ENCODE data around the gene SAP30L. TPM values are rescaled to one million over a fixed set of nuclear protein-coding genes. Genes with fewer than 3 reads are reported as not detected.

Gene SAP30L
- polyA plus RNA-seq, 4 donors: 45.0 to 52.2 (median 49.1) TPM

- DNase-seq (ENCODE audit: low read depth in 4 of 4, low spot score in 2 of 4): no peak
These were observed 27.4 kb upstream of the SAP30L start for GRCh38 chr5:154418344-154418820.

GRCh38 chr5:154419236-154419635, 26.6 kb upstream of the SAP30L start:
- DNase-seq (ENCODE audit: low read depth in 4 of 4, low spot score in 2 of 4): no peak

- no peak for DNase-seq (ENCODE audit: low read depth in 4 of 4, low spot score in 2 of 4)
These were observed 23.9 kb upstream of the SAP30L start for GRCh38 chr5:154421868-154422267.

GRCh38 chr5:154422298-154422697, 23.5 kb upstream of the SAP30L start:
- DNase-seq (ENCODE audit: low read depth in 4 of 4, low spot score in 2 of 4): no peak

GRCh38 chr5:154428208-154428607, 17.6 kb upstream of the SAP30L start:
- no peak for DNase-seq (ENCODE audit: low read depth in 4 of 4, low spot score in 2 of 4)

GRCh38 chr5:154429341-154429740, 16.5 kb upstream of the SAP30L start:
- DNase-seq (ENCODE audit: low read depth in 4 of 4, low spot score in 2 of 4): no peak

- DNase-seq (ENCODE audit: low read depth in 4 of 4, low spot score in 2 of 4): no peak
These were observed 15.3 kb upstream of the SAP30L start for GRCh38 chr5:154430466-154430865.

GRCh38 chr5:154430961-154431630, 14.7 kb upstream of the SAP30L start:
- DNase-seq (ENCODE audit: low read depth in 4 of 4, low spot score in 2 of 4): no peak

- DNase-seq (ENCODE audit: low read depth in 4 of 4, low spot score in 2 of 4): no peak
These were observed 10.6 kb upstream of the SAP30L start for GRCh38 chr5:154435226-154435625.

- DNase-seq (ENCODE audit: low read depth in 4 of 4, low spot score in 2 of 4): no peak
These were observed 8.4 kb upstream of the SAP30L start for GRCh38 chr5:154437281-154437965.

GRCh38 chr5:154440540-154440939, 5.3 kb upstream of the SAP30L start:
- DNase-seq (ENCODE audit: low read depth in 4 of 4, low spot score in 2 of 4): no peak

- no peak for DNase-seq (ENCODE audit: low read depth in 4 of 4, low spot score in 2 of 4)
These were observed 3.0 kb upstream of the SAP30L start for GRCh38 chr5:154442801-154443200.

- no peak for DNase-seq (ENCODE audit: low read depth in 4 of 4, low spot score in 2 of 4)
These were observed 1.0 kb upstream of the SAP30L start for GRCh38 chr5:154444556-154445421.

- peak in 1 of 4 donors; percentile 65 for DNase-seq (ENCODE audit: low read depth in 4 of 4, low spot score in 2 of 4)
These were observed 645 bp downstream of the SAP30L start for GRCh38 chr5:154446195-154447088.

- DNase-seq (ENCODE audit: low read depth in 4 of 4, low spot score in 2 of 4): no peak
These were observed 1.4 kb downstream of the SAP30L start for GRCh38 chr5:154447089-154447725.

- DNase-seq (ENCODE audit: low read depth in 4 of 4, low spot score in 2 of 4): no peak
These were observed 4.0 kb downstream of the SAP30L start for GRCh38 chr5:154449786-154450185.

GRCh38 chr5:154451957-154452356, 6.2 kb downstream of the SAP30L start:
- DNase-seq (ENCODE audit: low read depth in 4 of 4, low spot score in 2 of 4): no peak

- DNase-seq (ENCODE audit: low read depth in 4 of 4, low spot score in 2 of 4): no peak
These were observed 9.8 kb downstream of the SAP30L start for GRCh38 chr5:154455585-154455984.

GRCh38 chr5:154456540-154456939, 10.7 kb downstream of the SAP30L start:
- DNase-seq (ENCODE audit: low read depth in 4 of 4, low spot score in 2 of 4): no peak

- no peak for DNase-seq (ENCODE audit: low read depth in 4 of 4, low spot score in 2 of 4)
These were observed 13.2 kb downstream of the SAP30L start for GRCh38 chr5:154459015-154459414.
